DND-41 (cell line): Measurements from ENCODE around the gene ZNF333.

Experiments
- EZH2 ChIP-seq: IDR thresholded peaks from 3 replicates; pipeline ENCODE4 v1.6.1; 2012; ENCODE audit warnings: borderline replicate concordance, low read depth, mild to moderate bottlenecking, moderate library complexity, low read length, inconsistent platforms; ENCODE audit not compliant: severe bottlenecking
- TF ChIP-seq, protein P1 (sequence below): IDR thresholded peaks from 2 replicates; pipeline ENCODE4 v1.5.1; 2012; ENCODE audit warnings: borderline replicate concordance, low read length, moderate library complexity, mild to moderate bottlenecking; ENCODE audit not compliant: poor library complexity, severe bottlenecking; ENCODE audit errors: extremely low read depth

GRCh38 chr19:14746886-14747285 is 57.0 kb downstream of the ZNF333 start:
- TF ChIP-seq, protein P1, sequence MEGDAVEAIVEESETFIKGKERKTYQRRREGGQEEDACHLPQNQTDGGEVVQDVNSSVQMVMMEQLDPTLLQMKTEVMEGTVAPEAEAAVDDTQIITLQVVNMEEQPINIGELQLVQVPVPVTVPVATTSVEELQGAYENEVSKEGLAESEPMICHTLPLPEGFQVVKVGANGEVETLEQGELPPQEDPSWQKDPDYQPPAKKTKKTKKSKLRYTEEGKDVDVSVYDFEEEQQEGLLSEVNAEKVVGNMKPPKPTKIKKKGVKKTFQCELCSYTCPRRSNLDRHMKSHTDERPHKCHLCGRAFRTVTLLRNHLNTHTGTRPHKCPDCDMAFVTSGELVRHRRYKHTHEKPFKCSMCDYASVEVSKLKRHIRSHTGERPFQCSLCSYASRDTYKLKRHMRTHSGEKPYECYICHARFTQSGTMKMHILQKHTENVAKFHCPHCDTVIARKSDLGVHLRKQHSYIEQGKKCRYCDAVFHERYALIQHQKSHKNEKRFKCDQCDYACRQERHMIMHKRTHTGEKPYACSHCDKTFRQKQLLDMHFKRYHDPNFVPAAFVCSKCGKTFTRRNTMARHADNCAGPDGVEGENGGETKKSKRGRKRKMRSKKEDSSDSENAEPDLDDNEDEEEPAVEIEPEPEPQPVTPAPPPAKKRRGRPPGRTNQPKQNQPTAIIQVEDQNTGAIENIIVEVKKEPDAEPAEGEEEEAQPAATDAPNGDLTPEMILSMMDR: no peak
- TF ChIP-seq EZH2: no peak
